Measurements from ENCODE around the gene ID2.

DNA sequence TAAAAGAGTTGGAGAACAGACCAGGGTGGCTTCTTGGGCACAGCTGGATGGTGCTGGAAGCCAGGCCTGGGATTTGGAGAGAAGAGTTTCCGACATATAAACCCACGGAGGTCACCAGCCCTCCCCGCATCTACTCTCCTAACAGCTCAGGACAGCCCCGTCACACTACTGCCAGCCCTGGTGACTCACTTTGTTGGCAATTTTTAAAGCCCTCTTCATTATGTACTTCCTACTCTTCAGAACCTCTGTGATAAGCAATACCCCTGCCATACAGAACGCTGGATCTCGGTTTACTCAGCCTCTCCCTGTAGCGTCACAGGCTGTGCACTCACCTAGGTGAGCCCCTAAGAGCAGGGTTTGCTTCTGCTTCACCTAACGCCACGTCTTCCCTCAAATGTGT, 48.1 kb downstream of the ID2 start:
- TF ChIP-seq, protein P1, sequence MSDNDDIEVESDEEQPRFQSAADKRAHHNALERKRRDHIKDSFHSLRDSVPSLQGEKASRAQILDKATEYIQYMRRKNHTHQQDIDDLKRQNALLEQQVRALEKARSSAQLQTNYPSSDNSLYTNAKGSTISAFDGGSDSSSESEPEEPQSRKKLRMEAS (IDR thresholded peaks at IDR 0.05): no peak
- no peak for TF ChIP-seq TEAD4 (IDR thresholded peaks at IDR 0.05)
- no peak for TF ChIP-seq EGR1 (IDR thresholded peaks at IDR 0.05)
- no peak for TF ChIP-seq NFIC (IDR thresholded peaks at IDR 0.05)
- TF ChIP-seq FOXM1 (IDR thresholded peaks at IDR 0.05; ENCODE audit: borderline replicate concordance, low read depth): no peak
- TF ChIP-seq RAD21 (IDR thresholded peaks at IDR 0.05; ENCODE audit: low read depth): no peak
- TF ChIP-seq, protein P2, sequence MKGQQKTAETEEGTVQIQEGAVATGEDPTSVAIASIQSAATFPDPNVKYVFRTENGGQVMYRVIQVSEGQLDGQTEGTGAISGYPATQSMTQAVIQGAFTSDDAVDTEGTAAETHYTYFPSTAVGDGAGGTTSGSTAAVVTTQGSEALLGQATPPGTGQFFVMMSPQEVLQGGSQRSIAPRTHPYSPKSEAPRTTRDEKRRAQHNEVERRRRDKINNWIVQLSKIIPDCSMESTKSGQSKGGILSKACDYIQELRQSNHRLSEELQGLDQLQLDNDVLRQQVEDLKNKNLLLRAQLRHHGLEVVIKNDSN (IDR thresholded peaks at IDR 0.05): no peak
- TF ChIP-seq, protein P3, sequence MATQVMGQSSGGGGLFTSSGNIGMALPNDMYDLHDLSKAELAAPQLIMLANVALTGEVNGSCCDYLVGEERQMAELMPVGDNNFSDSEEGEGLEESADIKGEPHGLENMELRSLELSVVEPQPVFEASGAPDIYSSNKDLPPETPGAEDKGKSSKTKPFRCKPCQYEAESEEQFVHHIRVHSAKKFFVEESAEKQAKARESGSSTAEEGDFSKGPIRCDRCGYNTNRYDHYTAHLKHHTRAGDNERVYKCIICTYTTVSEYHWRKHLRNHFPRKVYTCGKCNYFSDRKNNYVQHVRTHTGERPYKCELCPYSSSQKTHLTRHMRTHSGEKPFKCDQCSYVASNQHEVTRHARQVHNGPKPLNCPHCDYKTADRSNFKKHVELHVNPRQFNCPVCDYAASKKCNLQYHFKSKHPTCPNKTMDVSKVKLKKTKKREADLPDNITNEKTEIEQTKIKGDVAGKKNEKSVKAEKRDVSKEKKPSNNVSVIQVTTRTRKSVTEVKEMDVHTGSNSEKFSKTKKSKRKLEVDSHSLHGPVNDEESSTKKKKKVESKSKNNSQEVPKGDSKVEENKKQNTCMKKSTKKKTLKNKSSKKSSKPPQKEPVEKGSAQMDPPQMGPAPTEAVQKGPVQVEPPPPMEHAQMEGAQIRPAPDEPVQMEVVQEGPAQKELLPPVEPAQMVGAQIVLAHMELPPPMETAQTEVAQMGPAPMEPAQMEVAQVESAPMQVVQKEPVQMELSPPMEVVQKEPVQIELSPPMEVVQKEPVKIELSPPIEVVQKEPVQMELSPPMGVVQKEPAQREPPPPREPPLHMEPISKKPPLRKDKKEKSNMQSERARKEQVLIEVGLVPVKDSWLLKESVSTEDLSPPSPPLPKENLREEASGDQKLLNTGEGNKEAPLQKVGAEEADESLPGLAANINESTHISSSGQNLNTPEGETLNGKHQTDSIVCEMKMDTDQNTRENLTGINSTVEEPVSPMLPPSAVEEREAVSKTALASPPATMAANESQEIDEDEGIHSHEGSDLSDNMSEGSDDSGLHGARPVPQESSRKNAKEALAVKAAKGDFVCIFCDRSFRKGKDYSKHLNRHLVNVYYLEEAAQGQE (IDR thresholded peaks at IDR 0.05; ENCODE audit: low read depth): no peak
- no peak for TF ChIP-seq YY1 (IDR thresholded peaks at IDR 0.05; ENCODE audit: low read depth)
